HG03457 (cell line): ENCODE measurements around the gene RSPH10B2.
"Not testable (repeated sequence)": the region's sequence is repeated elsewhere in the genome, so short reads cannot be mapped to it uniquely, and the experiment has no call there.

ENCODE experiments used
- ATAC-seq: cut with Tn5 transposase; IDR thresholded peaks from one replicate; pipeline ENCODE4 v1.9.1; 2021; ENCODE audit warnings: moderate number of reproducible peaks; ENCODE audit not compliant: unreplicated experiment

RSPH10B2 gene

GRCh38 chr7:6753964-6754363 is at the start of gene RSPH10B2:
Gene RSPH10B2, plus strand, starts transcription at chr7:6754103. Its CDS starts 3,575 bp downstream, at chr7:6757678.
- ATAC-seq, result not testable (repeated sequence)

DNA sequence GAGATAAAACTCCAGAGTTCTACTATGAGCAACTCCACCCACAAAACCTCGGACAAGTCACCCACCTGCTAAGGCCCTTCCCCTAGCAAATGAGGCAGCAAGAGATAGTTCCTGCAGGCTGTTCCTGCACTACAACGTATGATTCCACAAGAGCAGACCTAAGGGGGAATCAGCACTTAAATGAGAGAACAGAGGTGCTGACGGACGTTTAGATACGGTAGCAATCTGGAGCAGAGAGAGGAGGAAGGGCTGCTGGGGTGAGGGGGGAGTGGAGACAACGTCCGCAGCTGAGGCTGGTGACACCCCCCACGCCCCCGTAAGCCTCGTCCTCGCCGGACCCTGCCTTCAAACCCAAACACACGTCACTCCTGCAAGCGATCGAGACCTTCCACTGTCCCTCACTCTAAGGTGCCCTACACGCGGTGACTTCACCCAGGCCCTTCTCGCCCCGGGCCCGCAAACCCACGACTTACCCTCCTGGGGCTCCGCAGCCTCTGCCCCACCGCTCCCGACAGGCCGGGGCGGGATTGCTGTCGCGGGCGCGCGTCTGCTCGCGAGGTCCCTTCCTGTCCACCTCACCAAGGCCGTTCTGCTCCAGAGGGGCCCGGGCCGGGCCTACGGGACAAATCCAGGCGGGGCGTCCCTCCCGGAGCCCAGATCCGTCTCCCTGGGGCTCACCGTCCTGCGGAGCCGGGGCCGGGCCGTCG is 47.8 kb upstream of the RSPH10B2 start:
- ATAC-seq, result peak; percentile 30

DNA sequence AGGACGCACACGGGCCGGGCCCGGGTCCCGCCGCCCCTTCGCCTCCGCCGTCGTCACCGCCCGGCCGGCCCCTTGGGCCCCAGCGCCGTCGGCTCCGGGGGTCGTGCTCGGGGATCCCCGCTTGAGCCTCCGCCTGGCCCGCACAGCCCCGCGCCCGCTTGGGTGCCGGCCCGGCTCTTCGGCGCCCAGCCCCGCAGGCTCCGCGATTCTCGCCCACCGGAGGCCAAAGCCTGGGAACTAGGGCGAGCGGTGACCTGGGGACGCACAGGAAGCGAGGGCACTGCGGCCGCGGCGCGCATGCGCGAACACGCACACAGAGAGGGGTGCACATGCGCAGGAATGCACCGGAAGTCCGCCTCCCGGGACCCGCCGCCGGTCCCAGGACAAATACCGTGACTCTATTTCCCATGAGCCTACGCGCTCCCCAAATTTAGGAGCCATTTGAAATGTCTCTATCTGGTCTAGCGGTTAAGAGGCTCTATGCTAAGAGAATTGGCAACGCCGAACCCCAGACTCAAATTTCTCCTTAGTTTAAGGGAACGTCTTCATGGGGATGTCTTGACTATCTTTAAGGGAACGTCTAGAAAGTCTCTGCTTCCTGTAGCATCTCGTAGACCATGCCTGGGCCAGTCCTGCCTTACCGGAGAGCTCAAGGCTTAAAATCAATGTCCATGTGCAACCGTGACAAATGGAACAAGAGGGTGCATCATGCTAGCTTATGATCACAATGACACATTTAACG is 47.1 kb upstream of the RSPH10B2 start, which contains the start of gene ZNF12:
ZNF12 (minus strand) TSS at position 282 of the 742 bp plus-strand sequence. CDS start 1,774 bp downstream, outside the sequence.
- ATAC-seq, result peak; percentile 78

DNA sequence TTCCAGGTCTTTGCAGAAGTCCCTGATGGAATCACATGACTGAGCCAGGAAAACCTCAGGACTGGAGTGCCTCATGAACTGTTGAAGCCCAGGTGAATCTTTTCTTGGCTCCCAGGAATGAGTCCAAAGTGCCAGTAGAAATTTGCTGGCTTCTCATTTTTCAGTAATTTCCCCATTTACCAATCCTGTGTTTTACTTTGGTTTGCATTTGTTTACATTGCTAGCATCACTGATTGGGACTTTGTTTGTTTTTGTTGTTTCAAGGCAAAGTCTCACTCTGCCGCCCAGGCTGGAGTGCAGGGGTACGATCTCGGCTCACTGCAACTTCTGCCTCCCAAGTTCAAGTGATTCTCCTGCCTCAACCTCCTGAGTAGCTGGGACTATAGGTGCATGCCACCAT is 45.6 kb upstream of the RSPH10B2 start:
- no peak for ATAC-seq

DNA sequence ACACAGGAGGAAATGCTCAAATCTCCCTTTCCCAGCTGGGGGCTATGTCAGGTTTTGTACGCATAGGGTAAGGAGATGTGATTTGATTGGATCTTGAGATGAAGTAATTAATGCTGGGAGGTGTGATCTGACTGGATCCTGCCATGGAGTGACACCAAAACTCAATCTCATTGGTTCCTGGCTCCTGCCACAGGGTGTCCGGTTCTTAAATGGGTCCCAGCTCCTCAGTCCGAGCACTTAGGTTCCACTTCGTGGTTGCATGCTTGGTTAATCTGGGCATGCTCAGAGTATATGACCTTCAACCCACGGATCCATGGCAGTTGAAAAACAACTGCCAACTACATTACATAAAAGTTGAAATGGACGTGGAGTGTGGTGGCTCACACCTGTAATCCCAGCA is 44.1 kb upstream of the RSPH10B2 start:
- no peak for ATAC-seq

- ATAC-seq, result no peak
Observed at GRCh38 chr7:6714360-6714759, 39.5 kb upstream of the RSPH10B2 start.

- ATAC-seq, result not testable (repeated sequence)
Observed at GRCh38 chr7:6715898-6716297, 38.0 kb upstream of the RSPH10B2 start.

GRCh38 chr7:6718124-6718523 is 35.8 kb upstream of the RSPH10B2 start:
- no peak for ATAC-seq

DNA sequence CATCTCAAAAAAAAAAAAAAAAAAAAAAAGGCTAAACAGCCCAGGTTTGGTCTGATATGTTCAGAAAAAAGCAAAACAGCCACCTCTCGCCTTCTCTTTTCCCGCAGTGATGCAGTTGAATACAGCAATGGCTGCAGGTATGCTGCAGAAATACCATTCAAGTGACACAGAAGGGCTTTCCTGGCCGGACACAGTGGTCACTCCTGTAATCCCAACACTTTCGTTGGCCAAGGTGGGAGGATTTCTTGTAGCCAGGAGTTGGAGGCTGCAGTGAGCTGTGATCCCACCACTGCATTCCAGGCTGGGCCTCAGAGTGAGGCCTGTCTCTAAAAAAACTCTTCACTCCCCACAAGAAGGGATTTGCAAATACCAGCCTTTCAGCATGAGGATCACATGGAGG is 29.6 kb upstream of the RSPH10B2 start:
- ATAC-seq, result not testable (repeated sequence)

DNA sequence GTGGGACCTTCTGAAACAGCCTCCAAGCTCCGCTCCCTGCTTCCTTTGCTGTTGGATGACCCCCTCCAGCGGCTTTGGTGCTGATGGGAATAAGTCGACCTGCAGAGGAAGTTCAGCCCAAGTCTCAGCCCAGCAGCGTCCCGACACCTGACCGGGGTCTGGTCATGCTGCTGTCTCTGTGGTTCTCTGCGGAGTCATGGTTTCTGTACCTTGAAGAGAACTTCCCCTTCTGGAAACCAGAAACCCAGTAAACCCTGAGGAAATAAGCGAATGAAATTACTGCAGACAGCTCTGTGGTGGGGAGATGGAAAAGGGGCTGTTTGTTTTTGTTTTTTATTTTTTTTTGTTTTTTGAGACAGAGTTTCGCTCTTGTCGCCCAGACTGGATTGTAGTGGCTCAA is 28.9 kb upstream of the RSPH10B2 start:
- ATAC-seq, result peak; percentile 45

- ATAC-seq, result not testable (repeated sequence)
Observed at GRCh38 chr7:6726341-6726740, 27.6 kb upstream of the RSPH10B2 start.

- ATAC-seq, result no peak
Observed at GRCh38 chr7:6727663-6728062, 26.2 kb upstream of the RSPH10B2 start.

DNA sequence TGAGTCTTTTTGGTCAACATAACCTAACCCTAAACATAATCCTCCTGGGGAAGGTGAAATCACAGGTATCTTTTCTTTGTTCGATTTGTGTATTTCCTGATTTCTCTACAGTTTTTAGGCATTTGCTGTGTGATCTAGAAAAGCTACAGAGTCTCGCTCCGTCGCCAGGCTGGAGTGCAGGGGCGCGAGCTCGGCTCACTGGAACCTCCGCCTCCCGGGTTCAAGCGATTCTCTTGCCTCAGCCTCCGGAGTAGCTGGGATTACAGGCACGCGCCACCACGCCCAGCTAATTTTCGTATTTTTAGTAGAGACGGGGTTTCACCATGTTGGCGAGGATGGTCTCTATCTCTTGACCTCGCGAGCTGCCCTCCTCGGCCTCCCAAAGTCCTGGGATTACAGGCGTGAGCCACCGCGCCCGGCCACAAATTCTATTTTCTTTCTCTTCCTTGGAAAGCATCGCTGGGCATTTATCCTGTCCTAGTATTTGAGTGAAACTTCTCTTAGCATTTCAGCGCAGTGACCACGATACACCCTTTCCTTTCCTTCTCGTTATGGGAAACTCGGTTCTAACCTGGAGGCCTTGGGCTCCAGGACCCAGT is 24.9 kb upstream of the RSPH10B2 start:
- not testable (repeated sequence) for ATAC-seq

DNA sequence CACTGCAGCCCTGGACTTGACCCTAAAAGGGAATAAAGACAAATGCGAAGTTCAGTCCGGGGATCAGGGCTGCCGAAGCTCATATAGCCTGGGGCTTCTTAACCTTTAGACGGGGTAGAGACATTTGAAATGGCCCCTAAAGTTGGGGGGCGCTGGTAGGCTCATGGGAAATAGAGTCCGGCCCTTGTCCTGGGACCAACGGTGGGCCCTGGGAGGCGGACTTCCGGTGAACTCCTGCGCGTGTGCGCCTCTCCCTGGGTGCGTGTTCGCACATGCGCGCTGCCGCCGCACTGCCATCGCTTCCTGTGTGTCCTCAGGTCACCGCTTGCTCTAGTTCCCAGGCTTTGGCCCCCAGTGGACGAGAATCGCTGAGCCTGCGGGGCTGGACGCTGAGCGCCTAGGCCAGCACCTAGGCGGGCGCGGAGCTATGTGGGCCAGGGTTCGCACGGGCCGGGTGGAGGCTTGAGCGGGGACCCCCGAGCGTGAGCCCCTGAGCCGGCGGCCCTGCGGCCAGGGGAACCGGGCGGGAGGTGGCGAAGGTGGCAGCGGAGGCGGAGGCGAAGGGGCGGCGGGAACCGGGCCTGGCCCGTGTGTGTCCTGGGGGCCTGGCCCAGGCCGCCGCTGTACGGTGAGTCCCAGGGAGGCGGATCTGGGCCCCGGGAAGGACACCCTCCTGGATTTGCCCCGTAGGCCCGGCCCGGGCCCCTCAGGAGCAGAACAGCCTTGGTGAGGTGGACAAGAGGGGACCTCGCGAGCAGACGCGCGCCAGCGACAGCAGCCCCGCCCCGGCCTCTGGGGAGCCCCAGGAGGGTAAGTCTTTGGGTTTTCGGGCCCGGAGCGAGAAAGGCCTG is 24.2 kb upstream of the RSPH10B2 start:
- peak; percentile 92 for ATAC-seq

DNA sequence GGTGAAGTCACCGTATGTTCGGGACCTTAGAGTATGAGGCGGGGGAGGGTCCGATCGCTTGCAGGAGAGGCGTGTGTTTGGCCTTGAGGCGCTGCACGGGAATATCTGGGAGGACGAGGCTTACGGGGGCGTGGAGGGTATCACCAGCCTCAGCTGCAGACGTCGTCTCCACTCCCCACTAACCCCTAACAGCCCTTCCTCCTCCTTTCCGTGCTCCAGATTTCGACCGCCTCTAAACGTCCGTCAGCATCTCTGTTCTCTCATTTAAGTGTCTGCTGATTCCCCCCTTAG is 23.6 kb upstream of the RSPH10B2 start:
- no peak for ATAC-seq

DNA sequence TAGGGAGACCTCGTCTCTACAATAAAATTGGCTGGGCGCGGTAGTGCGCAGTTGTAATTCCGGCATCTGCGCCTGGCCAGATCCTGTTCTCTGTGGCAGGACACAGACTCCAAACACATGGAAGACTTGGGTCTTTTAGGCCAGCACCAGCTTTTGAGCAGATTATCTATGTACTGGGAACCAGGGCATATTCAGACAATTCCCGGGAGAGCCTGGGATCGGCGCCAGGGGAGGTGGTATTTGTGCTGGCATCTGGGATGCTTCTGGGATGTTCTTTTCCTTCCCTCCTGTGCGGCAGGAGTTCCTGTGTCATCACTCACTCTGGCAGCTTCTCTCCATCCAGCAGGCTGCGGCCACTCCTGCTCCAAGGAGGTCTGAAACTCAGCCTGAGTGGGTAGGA is 15.5 kb upstream of the RSPH10B2 start:
- ATAC-seq, result not testable (repeated sequence)

DNA sequence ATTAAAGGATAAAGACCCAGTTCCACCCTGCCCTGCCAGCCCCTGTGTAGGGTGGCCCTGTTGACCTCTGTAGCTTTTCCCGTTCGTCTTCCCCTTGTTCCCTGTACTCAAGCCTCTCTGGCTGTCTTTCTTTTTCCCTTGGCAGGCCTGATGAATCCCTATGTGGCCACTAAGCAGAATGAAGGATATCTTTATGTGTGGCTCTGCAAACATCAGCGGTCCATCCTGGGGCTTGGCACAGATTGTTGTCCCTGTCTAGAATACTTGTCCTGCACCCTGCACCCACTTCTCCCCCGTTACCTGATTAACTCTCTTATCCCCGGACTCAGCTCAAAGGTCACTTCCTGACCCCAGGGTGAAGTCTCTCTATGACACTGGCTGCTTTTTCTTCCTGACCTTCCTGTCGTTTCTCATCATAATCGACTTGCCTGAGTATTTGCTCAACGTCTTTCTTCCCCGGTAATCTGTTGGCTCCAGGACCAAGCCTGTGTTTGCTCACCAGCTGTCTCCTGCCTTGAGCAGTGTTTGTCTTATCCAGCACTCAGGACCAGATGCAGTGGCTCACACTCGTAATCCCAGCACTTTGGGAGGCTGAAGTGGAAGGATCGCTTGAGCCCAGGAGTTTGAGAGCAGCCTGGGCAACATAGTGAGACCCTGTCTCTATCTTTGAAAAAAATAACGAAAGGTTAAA is 9.3 kb upstream of the RSPH10B2 start:
- ATAC-seq, result not testable (repeated sequence)

GRCh38 chr7:6749335-6749734 is 4.6 kb upstream of the RSPH10B2 start:
- ATAC-seq, result not testable (repeated sequence)

- ATAC-seq, result not testable (repeated sequence)
Observed at GRCh38 chr7:6750173-6750572, 3.7 kb upstream of the RSPH10B2 start.

- not testable (repeated sequence) for ATAC-seq
Observed at GRCh38 chr7:6761186-6761585, 7.3 kb downstream of the RSPH10B2 start.
